GM13976 (cell line): ENCODE results near the gene HAUS8.

Experiments
- DNase-seq: peaks from one replicate; pipeline ENCODE4 v3.0.0; 2012; ENCODE audit warnings: low spot score
- in situ Hi-C: fragments of 300-500 bp; cut with MboI; formaldehyde crosslinking; loops from one replicate; pipeline ENCODE4 v1.12.0; 2022; ENCODE audit warnings: low sequenced_read_pairs, mixed read lengths, inconsistent platforms; ENCODE audit not compliant: unreplicated experiment
- TF ChIP-seq, protein P1 (sequence below): IDR thresholded peaks from 2 replicates; pipeline ENCODE4 v1.5.1; 2012; ENCODE audit warnings: borderline replicate concordance, mild to moderate bottlenecking; ENCODE audit not compliant: insufficient read depth; ENCODE audit errors: extremely low read depth, missing control alignments, control extremely low read depth

HAUS8 gene

DNA sequence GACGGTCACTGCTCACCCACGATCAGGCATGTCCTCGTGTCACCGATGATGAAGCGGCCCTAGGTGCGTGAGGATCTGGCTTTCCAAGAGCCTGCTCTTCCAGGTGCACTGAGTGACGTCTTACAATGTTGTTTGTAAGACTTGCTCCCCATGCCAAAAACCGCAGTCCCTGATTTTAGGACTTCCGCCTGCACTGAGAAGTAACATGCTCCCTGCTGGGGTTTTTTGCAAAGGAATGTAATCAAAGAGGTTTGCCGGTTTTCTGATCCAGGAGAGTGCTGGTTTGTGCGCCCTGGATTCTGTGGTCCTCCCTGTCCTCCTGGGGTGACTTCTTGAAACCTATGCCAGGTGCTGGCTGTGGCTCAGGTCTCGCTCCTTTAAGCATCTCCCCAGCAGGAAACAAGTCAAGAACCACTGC is 39.2 kb upstream of the HAUS8 start:
- TF ChIP-seq, protein P1, sequence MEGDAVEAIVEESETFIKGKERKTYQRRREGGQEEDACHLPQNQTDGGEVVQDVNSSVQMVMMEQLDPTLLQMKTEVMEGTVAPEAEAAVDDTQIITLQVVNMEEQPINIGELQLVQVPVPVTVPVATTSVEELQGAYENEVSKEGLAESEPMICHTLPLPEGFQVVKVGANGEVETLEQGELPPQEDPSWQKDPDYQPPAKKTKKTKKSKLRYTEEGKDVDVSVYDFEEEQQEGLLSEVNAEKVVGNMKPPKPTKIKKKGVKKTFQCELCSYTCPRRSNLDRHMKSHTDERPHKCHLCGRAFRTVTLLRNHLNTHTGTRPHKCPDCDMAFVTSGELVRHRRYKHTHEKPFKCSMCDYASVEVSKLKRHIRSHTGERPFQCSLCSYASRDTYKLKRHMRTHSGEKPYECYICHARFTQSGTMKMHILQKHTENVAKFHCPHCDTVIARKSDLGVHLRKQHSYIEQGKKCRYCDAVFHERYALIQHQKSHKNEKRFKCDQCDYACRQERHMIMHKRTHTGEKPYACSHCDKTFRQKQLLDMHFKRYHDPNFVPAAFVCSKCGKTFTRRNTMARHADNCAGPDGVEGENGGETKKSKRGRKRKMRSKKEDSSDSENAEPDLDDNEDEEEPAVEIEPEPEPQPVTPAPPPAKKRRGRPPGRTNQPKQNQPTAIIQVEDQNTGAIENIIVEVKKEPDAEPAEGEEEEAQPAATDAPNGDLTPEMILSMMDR = no peak
- no peak for DNase-seq
- in situ Hi-C loops = no loop called here

DNA sequence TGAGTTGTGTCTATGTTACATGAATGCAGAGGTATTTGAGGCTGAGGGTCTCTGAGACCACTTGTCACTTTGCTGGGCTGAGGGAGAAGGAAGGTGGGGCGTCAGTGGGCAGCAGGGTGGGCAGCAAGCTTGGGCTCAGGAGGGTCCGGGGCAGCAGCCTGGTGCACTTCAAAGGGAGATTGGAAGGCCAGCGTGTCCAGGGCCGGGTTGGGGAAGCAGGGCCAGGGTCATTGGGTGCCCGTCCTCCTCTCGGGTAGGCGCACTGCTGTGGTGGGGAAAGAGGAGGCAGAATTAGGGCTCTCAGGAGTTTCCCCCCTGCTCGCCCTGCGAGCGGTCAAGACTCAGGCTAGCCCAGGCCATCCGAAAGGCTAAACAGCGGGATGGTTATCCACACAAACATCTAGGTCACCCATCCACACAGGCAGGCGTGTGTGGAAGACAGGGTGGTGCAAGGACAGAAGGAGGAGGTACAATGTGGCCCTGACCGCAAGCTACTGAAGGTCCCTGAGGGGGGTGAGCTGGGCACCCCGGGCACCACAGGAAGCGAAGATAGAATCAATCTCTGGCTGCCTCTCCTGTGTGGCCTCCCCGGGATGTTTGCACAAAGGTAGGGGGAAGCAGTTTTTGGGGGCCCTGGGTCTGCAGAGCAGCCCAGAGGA is 38.0 kb upstream of the HAUS8 start:
- TF ChIP-seq, protein P1 = no peak
- no peak for DNase-seq
- in situ Hi-C loops = no loop called here

DNA sequence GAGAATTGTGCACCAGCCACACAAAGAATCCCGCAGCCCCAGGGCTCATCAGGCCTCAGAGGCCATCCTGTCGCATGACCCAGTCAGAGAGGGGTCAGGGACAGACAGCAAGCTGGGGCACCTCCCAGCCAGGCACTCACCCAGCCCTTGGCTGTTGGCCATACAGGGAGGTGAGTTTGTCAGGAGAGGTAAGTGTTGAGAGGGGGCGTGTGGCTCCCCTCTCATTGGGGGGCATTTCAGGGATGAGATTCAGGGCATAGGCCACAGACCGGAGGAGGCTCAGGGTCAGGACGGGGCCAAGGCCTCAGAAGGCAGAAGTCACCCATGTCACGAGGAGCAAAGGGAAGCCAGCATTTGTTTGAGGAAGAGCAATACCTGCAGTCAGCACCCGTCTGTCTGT is 37.4 kb upstream of the HAUS8 start:
- no peak for DNase-seq
- TF ChIP-seq, protein P1 = no peak

DNA sequence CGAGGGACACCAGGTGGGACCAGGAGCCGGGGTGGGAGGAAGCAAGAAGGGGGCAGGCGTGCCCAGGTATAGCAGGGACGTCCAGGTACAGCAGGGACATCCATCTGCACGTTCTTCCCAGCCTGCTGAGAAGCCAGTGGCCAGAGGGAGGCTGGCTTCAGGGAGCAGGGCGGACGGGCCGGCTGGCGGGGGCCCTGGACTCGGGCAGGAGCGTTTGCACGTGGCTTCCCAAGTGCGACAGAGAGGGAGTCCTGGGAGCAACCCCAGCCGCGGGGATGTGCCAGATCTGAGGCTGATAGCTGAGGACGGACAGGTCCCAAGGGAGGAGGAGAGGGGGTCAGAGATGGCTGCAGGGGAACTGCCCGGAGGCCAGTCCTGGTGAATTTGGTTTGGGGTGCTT is 37.0 kb upstream of the HAUS8 start:
- in situ Hi-C loops = no loop called here
- TF ChIP-seq, protein P1 = no peak
- no peak for DNase-seq

More for the DNA sequence above, 37.4 kb upstream of the HAUS8 start:
- in situ Hi-C loops = no loop called here

DNA sequence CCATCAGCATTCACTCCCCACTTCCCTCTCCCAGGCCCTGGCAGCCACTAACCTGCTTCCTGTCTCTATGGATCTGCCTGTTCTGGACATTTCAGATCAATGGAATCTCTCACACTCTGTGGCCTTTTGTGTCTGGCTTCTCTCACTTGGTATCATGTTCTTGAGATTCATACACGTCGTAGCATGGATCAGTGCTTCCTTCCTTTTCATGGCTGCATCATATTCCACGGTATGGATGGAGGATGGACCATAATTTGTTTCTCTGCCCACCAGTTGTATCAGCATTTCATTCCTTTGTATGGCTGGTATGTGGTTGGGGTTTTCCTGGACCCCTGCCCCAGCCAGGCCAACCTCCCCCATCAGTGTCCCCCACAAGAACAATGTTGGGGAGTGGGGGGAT is 36.5 kb upstream of the HAUS8 start:
- DNase-seq = no peak
- TF ChIP-seq, protein P1 = no peak
- in situ Hi-C loops = no loop called here

DNA sequence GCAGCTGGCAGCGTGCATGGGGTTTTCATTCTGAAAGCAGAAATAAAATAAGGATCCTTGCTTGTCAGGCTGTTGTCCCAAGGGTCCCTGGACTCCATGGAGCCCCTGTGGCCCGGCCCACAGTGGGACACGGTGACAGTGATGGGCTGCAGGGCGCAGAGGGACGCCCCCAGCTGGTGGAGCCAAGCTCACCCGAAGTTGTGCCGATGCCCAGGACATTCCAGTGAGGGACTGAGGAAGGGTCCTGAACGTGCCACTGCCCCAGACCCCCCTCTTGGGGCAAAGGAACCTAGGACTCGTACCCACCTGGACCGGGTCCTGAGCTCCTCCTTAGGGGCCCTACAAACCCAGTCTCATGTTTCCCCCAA is 35.3 kb upstream of the HAUS8 start:
- in situ Hi-C loops = no loop called here

More for the DNA sequence above, 35.3 kb upstream of the HAUS8 start:
- no peak for DNase-seq
- TF ChIP-seq, protein P1 = no peak
